Measurements from ENCODE around the gene COL4A1.

COL4A1 gene

DNA sequence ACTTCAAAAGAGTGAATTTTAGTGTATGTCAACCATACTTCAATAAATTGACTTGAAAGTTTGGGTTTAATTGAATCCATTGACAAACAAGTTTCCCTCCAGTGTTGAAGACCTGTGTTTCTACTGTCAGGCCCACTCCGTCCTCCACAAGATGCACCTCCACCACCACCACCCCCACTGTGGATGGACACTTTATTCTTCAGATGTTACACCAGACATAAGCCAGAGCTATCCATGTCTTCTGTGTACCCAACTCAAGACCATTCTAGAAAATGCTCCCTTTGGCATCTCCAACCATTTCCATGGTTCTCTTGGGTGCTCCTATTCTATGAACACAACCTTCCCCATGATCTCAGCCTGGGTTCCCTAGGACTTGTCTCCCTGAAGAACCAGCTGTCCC is 207.0 kb downstream of the COL4A1 start:
- no peak for DNase-seq
